ENCODE measurements around the gene POC1A. TPM values are rescaled to one million over a fixed set of nuclear protein-coding genes. Genes with fewer than 3 reads are reported as not detected.

POC1A gene
- total and polyA plus RNA-seq, 2 of the 4 experiments (the other 2 are of a cell fraction), result 10.6 to 11.5 TPM

GRCh38 chr3:52141751-52142150 lies 12.5 kb downstream of the POC1A start:
- Histone ChIP-seq H3K9ac (ENCODE audit: low read depth, low read length) (no peak overlapping the region), H3K36me3 (ENCODE audit: control insufficient read depth, insufficient read depth, low read length) (peaks cover 5% of the 10 kb centered on the region), H3K9me3 (ENCODE audit: control insufficient read depth, insufficient read depth, low read length) (no peaks in the 10 kb centered on the region), H3K4me1 (ENCODE audit: control insufficient read depth, insufficient read depth, low read length) (peaks cover 2% of the 10 kb centered on the region; the same call in 1 of the 2 replicates), H3K27ac (ENCODE audit: insufficient read depth, low read length) (no peak overlapping the region), H4K5ac (ENCODE audit: low read depth, low read length) (no peak overlapping the region), H2BK5ac (ENCODE audit: low read depth, low read length, poor library complexity, severe bottlenecking) (no peak overlapping the region), H3K23ac (ENCODE audit: low read depth, low read length) (no peak overlapping the region), H4K20me1 (ENCODE audit: insufficient read depth, low read length) (no peaks in the 10 kb centered on the region), H2AK5ac (ENCODE audit: low read depth, low read length) (no peak overlapping the region), H2AFZ (replicated peaks; ENCODE audit: low read length, poor library complexity) (no peak overlapping the region), H2BK15ac (ENCODE audit: low read depth, low read length) (no peak overlapping the region), H2AK9ac (replicated peaks; ENCODE audit: low read depth, low read length, poor library complexity) (no peak overlapping the region), H3K4me2 (ENCODE audit: low read depth, low read length) (no peak overlapping the region), H3K14ac (replicated peaks; ENCODE audit: low read depth, low read length) (no peak overlapping the region), H4K8ac (ENCODE audit: low read depth in 2 of 2, low read length in 2 of 2) (no peak overlapping the region), H3K9me1 (ENCODE audit: insufficient read depth, low read length) (no peaks in the 10 kb centered on the region), H3K27me3 (ENCODE audit: control insufficient read depth, insufficient read depth, low read length) (no peaks in the 10 kb centered on the region), H4K91ac (ENCODE audit: insufficient read depth, low read depth, low read length) (no peak overlapping the region), H3K4me3 (ENCODE audit: insufficient read depth, low read depth, low read length) (no peak overlapping the region), H3K4ac (ENCODE audit: low read depth, low read length) (no peak overlapping the region), H3K56ac (ENCODE audit: extremely low read depth, insufficient read depth, low read length) (no peak overlapping the region), H3K79me1 (ENCODE audit: low read depth in 1 of 2, low read length in 2 of 2) (peaks cover 9 to 32% of the 10 kb centered on the region in 2 experiments), H2BK20ac (ENCODE audit: low read depth, low read length) (no peak overlapping the region), H3K18ac (ENCODE audit: low read depth, low read length) (no peak overlapping the region), H2BK120ac (ENCODE audit: low read depth, low read length) (no peak overlapping the region)
- ChIA-PET POLR2A (ENCODE audit: unreplicated experiment) (interaction anchor here (0.7 to 1.0 kb wide), 2 partner anchors 140 to 146 kb away, joined by 3 read pairs; partner anchors contain the start of gene RPL29), CTCF (interaction anchor here (0.7 kb wide), 1 partner anchor 79 kb away, joined by 3 read pairs; no protein-coding TSS in a partner anchor)
- in situ Hi-C loops (cut with MboI; ENCODE audit: low sequenced_read_pairs) (no loop called here), dilution Hi-C loops (cut with HindIII; ENCODE audit: low sequenced_read_pairs, unreplicated experiment) (no loop called here), intact Hi-C loops (cut with micrococcal nuclease) (loop anchor here (5.0 kb wide), 2 partner anchors 84 to 199 kb away; partner anchors contain the start of genes DUSP7, PARP3 and RRP9)
- TF ChIP-seq FOS (IDR thresholded peaks at IDR 0.05; ENCODE audit: low read depth, low read length) (no peak), RAD21 (IDR thresholded peaks at IDR 0.05; ENCODE audit: low read length) (no peak), CHD1 (IDR thresholded peaks at IDR 0.05; ENCODE audit: low read depth, low read length) (no peak), BHLHE40 (IDR thresholded peaks at IDR 0.05; ENCODE audit: low read depth, low read length) (no peak), CEBPB (IDR thresholded peaks at IDR 0.05; ENCODE audit: low read depth, low read length) (no peak)
- WGBS, 2 experiments (ENCODE audit: extremely low coverage in 2 of 2, insufficient read length in 1 of 2), result 100% methylated on average over 4 of the region's 7 CpGs; no CpG with 5 or more reads in 1 of the 2 experiments
- ATAC-seq (ENCODE audit: low read depth) (no peak), DNase-seq (no peak)
- BruUV-seq (replicated peaks), result no TSS peak

All from IMR-90 (cell line).